Vagina (tissue), 2 donors: ENCODE data around the gene SWAP70. TPM values are rescaled to one million over a fixed set of nuclear protein-coding genes. Genes with fewer than 3 reads are reported as not detected.

Experiments used
- DNase-seq, 2 donors: peaks; one replicate each; pipeline ENCODE4 v3.0.0-alpha.2; 2017; ENCODE audit errors: extremely low spot score in 2 of 2
- H3K27ac ChIP-seq: fragments of 200-600 bp; sonication (generic); one replicate; pipeline ENCODE4 v1.5.1; 2019
- H3K27me3 ChIP-seq: fragments of 200-600 bp; sonication (generic); one replicate; pipeline ENCODE4 v1.5.1; 2019
- H3K36me3 ChIP-seq, 2 donors: fragments of 200-600 bp; sonication (generic); one replicate each; pipeline ENCODE4 v1.5.1; 2017 to 2019
- H3K4me1 ChIP-seq: fragments of 200-600 bp; sonication (generic); one replicate; pipeline ENCODE4 v1.5.1; 2019
- H3K4me3 ChIP-seq, 2 donors: fragments of 200-600 bp; sonication (generic); 1 replicate in 1 of 2; 2 replicates in 1 of 2; pipeline ENCODE4 v1.5.1; 2016 to 2019
- H3K9me3 ChIP-seq: fragments of 200-600 bp; sonication (generic); one replicate; pipeline ENCODE4 v1.5.1; 2019
- CTCF ChIP-seq, 3 experiments: fragments of 450-650 bp in 2 of 3; fragments of 200-600 bp in 1 of 3; sonication (generic) in 1 of 3; IDR thresholded peaks; one replicate each; pipeline ENCODE4 v1.5.1; 2017 to 2019; ENCODE audit warnings: antibody characterized with exemption in 3 of 3, mild to moderate bottlenecking in 2 of 3, moderate library complexity in 2 of 3
- POLR2A ChIP-seq, 2 donors: fragments of 450-650 bp; IDR thresholded peaks; one replicate each; pipeline ENCODE4 v1.6.1; 2017; ENCODE audit warnings: antibody characterized with exemption in 2 of 2, mild to moderate bottlenecking in 2 of 2, moderate library complexity in 2 of 2
- POLR2AphosphoS5 ChIP-seq, 2 donors: sonication (generic); formaldehyde crosslinking; IDR thresholded peaks; one replicate each; pipeline ENCODE4 v1.9.0; 2017; ENCODE audit warnings: antibody characterized with exemption in 2 of 2, mild to moderate bottlenecking in 2 of 2, low read depth in 1 of 2; ENCODE audit not compliant: insufficient read depth in 1 of 2
- intact Hi-C: fragments of 100-400 bp; cut with DNase I; formaldehyde crosslinking; loops from one replicate; pipeline ENCODE4 v1.15.1; 2023
- total RNA-seq: library from RNA; depleted of rRNA; stranded (reverse); fragments of >200 nt; gene quantifications from one replicate; pipeline ENCODE4 v1.2.3, GENCODE V29; 2016

The SWAP70 gene
- total RNA-seq, 1 donor from 2014 or later = 32.2 TPM

GRCh38 chr11:9665749-9666148 lies 1.9 kb downstream of the SWAP70 start:
- no peak overlapping the region for H3K4me3 ChIP-seq
- no peak for TF ChIP-seq POLR2A (IDR thresholded peaks at IDR 0.05)
- TF ChIP-seq POLR2AphosphoS5 (IDR thresholded peaks at IDR 0.05; ENCODE audit: insufficient read depth in 1 of 2, low read depth in 1 of 2) = no peak
- TF ChIP-seq CTCF (IDR thresholded peaks at IDR 0.05) = no peak

GRCh38 chr11:9669954-9670353 lies 6.1 kb downstream of the SWAP70 start:
- intact Hi-C loops = no loop called here

More at GRCh38 chr11:9665749-9666148, 1.9 kb downstream of the SWAP70 start:
- intact Hi-C loops = no loop called here
- no peak for DNase-seq
- Histone ChIP-seq H3K27me3 (no peaks in the 10 kb centered on the region), H3K36me3 (peaks cover 0 to 4% of the 10 kb centered on the region in 2 donors), H3K4me1 (peaks cover 20% of the 10 kb centered on the region), H3K9me3 (no peaks in the 10 kb centered on the region), H3K27ac (no peak overlapping the region)

GRCh38 chr11:9672288-9672916 lies 8.5 kb downstream of the SWAP70 start:
- intact Hi-C loops = no loop called here
- H3K4me3 ChIP-seq = no peak overlapping the region

More at GRCh38 chr11:9669954-9670353, 6.1 kb downstream of the SWAP70 start:
- no peak for DNase-seq
- Histone ChIP-seq H3K27me3 (no peaks in the 10 kb centered on the region), H3K4me1 (peaks cover 23% of the 10 kb centered on the region), H3K4me3 (no peak overlapping the region), H3K36me3 (peaks cover 0 to 4% of the 10 kb centered on the region in 2 donors), H3K27ac (no peak overlapping the region), H3K9me3 (no peaks in the 10 kb centered on the region)
- no peak for TF ChIP-seq POLR2A (IDR thresholded peaks at IDR 0.05)
- TF ChIP-seq POLR2AphosphoS5 (IDR thresholded peaks at IDR 0.05; ENCODE audit: insufficient read depth in 1 of 2, low read depth in 1 of 2) = no peak
- no peak for TF ChIP-seq CTCF (IDR thresholded peaks at IDR 0.05)

GRCh38 chr11:9672918-9673317 lies 9.0 kb downstream of the SWAP70 start:
- Histone ChIP-seq H3K9me3 (no peaks in the 10 kb centered on the region), H3K4me3 (no peak overlapping the region), H3K4me1 (peaks cover 38% of the 10 kb centered on the region), H3K27me3 (no peaks in the 10 kb centered on the region), H3K36me3 (no peaks in the 10 kb centered on the region), H3K27ac (no peak overlapping the region)
- intact Hi-C loops = no loop called here
- DNase-seq = no peak
- TF ChIP-seq POLR2AphosphoS5 (IDR thresholded peaks at IDR 0.05; ENCODE audit: insufficient read depth in 1 of 2, low read depth in 1 of 2) = no peak

More at GRCh38 chr11:9672288-9672916, 8.5 kb downstream of the SWAP70 start:
- Histone ChIP-seq H3K27ac (no peak overlapping the region), H3K27me3 (no peaks in the 10 kb centered on the region), H3K36me3 (no peaks in the 10 kb centered on the region), H3K4me1 (peaks cover 36% of the 10 kb centered on the region), H3K9me3 (no peaks in the 10 kb centered on the region)
- TF ChIP-seq CTCF (IDR thresholded peaks at IDR 0.05) (no peak), POLR2AphosphoS5 (IDR thresholded peaks at IDR 0.05; ENCODE audit: insufficient read depth in 1 of 2, low read depth in 1 of 2) (no peak), POLR2A (IDR thresholded peaks at IDR 0.05) (no peak)
- DNase-seq = no peak

GRCh38 chr11:9675691-9676090 lies 11.8 kb downstream of the SWAP70 start:
- TF ChIP-seq POLR2A (IDR thresholded peaks at IDR 0.05) (no peak), POLR2AphosphoS5 (IDR thresholded peaks at IDR 0.05; ENCODE audit: insufficient read depth in 1 of 2, low read depth in 1 of 2) (no peak), CTCF (IDR thresholded peaks at IDR 0.05) (no peak)
- no peaks in the 10 kb centered on the region for H3K27me3 ChIP-seq
- H3K27ac ChIP-seq = no peak overlapping the region
- no peaks in the 10 kb centered on the region for H3K9me3 ChIP-seq
- intact Hi-C loops = no loop called here
- H3K4me1 ChIP-seq = peaks cover 40% of the 10 kb centered on the region
- H3K36me3 ChIP-seq = no peaks in the 10 kb centered on the region
- H3K4me3 ChIP-seq = no peak overlapping the region
- DNase-seq = no peak
